HG03354 (cell line): ENCODE results near the gene FOXA2.

Experiments used
- ATAC-seq: cut with Tn5 transposase; IDR thresholded peaks from one replicate; pipeline ENCODE4 v1.9.1; 2021; ENCODE audit warnings: mild to moderate bottlenecking; ENCODE audit not compliant: unreplicated experiment, poor library complexity, severe bottlenecking

The FOXA2 gene

DNA sequence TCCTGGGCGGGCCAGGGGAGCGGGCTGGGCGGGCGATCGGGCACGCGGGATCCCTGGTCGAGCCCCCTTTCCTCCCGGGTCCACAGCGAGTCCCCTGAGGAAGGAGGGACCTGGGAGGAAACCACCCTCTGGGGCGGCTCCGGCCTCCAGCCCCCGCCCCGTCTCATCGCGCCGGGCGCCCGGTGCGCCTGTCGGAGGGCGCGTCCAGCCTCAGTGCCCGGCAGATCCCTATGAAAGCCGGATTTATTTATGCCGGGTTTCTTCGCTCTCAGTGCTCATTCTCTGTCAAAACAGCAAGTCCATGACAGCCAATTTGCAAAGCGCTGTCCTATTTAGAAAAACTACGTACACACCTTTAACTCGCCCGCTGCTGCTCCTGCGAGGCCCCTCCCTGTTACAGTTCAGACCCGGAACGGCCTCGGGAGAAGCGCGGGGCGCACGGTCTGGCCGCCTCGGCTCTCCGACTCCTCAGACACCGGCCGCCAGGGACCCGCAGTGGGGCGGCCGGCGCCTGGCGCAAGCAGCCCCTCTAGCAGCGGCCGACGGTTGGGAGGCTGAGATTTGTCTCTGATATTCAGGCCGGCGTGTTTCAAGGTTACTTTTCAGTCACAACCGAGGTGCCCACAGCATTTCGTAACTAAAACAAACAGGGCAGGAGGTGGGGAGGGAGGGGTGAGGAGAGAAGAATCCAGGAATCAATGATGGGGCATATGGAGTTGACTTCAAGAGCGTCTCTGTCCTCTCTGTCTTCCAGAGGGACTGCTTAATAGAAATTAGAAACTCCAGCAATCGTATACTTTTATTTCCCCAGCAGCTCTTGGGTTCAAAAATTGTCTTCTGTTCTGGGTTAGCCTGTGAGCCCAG, 782 bp upstream of the FOXA2 start:
- no peak for ATAC-seq

DNA sequence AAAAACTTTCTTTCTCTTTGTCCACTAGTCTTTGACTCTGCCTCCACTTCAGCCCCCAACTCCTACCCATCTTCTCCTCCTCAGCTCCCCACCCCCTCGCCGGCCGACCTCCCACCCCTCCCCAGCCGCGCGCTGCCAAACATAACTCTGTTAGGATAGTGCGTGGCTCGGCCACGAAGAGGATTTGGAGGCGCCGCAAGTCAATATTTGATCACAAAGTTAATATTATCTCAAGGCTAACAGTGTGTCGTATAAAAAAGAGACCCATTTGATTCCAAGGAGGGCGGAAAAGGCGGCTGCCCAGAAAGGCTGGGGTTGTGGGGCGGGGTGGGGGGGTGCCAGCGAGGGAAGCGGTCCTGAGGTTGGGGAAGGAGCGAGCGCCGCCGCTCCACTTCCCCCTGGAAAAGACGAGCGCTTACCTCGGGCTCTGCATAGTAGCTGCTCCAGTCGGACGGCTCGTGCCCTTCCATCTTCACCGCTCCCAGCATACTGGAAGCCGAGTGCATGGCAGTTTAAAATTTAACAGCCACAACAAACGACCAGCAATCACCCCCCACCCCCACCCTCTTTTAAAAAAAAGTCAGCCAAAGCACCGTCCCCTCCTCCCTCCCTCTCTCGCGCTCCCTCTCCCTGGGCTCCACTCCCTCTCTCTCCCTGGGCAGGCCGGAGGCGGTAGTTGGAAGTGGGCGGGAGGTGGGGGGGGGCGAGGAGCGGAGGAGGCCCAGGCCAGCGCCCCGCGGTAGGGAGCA, 425 bp downstream of the FOXA2 start:
- no peak for ATAC-seq

DNA sequence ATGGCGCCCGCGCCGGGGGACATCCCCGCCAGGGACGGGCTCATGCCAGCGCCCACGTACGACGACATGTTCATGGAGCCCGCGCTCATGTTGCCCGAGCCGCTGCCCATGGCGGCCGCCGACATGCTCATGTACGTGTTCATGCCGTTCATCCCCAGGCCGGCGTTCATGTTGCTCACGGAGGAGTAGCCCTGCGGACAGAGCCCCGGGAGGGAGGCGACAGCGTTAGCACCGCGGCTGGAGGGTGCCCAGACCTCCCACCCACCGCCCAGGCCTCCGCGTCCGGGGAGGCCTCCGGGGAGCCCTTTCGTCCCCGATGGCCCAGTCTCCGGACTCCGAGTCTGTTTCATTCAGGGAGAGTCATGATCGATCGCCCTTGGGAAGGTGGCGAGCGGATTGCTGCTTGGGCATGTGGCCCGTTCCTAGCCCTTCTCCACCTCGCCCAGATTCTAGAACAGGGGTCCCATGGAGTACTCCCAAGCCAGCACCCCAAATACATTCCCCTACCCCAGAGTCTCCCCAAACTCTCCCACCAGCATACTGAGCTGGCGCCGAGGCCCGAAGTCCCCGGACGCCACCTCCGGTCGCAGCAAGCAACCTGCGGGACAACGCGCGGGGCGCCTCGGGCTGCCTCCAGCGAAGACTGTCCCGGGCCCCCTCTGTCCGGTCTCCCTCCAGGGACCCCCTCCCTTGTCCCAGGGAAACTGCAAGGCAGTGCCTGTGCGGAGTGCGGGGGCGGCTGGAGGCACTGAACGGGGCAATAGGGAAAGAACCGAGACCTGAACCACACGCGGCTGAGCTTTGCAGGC, 1.2 kb downstream of the FOXA2 start:
- ATAC-seq = no peak

DNA sequence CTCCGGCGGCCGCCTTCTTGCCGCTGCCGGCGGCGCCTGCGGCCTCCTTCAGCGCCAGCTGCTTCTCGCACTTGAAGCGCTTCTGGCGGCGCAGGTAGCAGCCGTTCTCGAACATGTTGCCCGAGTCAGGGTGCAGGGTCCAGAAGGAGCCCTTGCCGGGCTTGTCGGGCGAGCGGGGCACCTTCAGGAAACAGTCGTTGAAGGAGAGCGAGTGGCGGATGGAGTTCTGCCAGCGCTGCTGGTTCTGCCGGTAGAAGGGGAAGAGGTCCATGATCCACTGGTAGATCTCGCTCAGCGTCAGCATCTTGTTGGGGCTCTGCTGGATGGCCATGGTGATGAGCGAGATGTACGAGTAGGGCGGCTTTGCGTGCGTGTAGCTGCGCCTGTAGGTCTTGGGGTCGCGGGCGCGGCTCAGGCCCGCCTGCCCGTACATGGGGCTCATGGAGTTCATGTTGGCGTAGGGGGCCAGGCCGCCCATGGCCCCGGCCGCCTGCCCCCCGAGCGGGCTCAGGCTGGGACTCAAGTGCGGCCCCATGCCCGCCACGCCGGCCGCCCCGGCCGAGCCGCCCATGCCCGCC, 1.9 kb downstream of the FOXA2 start:
- ATAC-seq = no peak

DNA sequence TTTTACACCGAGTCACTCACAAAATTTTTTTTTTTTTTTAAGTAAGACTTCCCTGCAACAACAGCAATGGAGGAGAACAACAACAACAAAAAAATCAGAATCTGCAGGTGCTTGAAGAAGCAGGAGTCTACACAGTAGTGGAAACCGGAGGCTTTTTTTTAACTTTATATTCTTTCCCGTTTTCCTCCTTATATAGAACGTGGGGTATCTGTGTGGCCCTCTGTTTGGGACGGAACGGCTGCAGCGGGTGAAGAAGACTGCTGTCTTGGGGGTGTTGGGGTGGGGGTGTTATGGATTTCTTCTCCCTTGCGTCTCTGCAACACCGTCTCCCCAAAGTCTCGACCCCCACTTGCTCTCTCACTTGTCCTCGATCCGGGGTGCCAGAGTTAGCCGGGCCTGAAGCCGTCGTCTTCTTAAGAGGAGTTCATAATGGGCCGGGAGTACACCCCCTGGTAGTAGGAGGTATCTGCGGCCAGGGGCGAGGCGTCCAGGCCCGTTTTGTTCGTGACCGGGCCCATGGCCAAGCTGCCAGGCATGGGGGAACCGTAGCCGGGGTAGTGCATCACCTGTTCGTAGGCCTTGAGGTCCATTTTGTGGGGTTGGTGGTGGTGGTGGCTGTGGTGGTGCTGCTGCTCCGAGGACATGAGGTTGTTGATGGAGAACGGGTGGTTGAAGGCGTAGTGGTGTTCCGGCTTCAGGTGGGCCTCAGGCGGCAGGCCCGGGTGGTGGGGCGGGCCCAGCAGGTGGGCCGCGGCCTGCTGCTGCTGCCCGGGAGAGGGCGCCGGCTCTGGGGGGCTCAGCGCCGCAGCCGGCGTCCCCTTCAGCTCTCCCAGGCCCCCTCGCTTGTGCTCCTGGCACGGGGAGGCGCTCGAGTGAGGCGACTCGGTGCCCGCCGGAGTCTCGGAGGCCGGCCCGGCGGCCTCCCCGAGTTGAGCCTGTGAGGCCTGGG, 2.7 kb downstream of the FOXA2 start:
- ATAC-seq = no peak

DNA sequence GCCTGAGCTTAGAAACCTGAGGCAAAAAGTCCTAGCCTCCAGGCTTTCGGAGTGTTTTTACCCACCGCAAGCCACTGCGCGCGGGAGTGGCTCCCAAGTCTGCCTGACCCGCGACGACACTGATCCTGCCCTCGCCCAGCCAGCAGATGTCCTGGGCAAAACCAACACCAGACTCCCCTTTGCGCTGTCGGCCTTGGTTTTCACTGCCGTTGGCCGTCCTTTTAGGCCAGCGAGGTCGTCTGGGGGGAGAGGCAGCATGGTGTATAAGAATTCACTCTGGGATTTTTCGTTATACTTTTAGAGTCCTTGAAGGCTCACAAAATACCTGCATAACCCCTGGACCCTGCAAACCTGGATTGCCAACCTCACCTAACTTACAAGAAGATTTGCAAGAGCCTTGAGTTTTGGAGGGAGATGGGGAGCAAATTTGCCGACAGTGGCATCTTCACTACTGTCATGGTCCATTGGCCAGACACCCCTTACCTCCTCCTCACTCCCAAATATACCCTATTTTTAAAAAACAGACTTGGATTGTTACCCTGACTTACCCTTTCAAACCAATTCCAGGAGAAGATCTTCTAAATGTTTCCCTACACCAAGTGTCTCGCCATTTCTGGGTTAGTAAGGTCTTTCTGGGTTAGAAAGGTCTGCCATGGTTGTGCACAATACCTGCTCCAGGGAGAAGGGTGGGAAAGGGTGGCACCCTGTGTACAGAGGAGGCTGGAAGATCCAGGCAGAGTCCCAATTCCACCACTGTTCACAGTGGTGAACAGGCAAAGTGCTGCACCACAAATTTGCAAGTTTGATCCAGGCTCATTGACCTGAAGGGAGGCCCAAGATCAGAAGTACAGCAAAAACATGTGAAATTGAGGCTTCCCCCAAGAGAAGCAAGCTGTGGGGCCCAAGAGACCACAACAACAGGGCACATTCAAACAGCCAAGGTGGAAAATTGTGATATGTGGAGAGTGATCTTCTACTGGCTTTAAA, 4.4 kb downstream of the FOXA2 start:
- no peak for ATAC-seq

DNA sequence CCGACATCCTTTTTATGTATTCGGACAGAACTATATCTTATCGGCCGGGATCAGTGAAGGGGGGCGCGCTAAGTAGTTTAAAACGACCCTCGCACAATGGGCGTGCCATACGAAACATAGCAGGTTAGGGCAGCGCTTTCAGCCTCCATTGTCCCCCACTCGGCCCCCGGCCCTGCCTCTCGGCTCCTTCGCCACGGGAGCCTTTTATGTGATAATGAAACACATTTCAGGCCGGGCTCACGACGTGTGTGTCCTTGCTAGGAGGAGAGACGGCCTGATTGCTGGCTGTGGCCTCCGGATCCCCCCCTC, 5.3 kb downstream of the FOXA2 start:
- no peak for ATAC-seq

DNA sequence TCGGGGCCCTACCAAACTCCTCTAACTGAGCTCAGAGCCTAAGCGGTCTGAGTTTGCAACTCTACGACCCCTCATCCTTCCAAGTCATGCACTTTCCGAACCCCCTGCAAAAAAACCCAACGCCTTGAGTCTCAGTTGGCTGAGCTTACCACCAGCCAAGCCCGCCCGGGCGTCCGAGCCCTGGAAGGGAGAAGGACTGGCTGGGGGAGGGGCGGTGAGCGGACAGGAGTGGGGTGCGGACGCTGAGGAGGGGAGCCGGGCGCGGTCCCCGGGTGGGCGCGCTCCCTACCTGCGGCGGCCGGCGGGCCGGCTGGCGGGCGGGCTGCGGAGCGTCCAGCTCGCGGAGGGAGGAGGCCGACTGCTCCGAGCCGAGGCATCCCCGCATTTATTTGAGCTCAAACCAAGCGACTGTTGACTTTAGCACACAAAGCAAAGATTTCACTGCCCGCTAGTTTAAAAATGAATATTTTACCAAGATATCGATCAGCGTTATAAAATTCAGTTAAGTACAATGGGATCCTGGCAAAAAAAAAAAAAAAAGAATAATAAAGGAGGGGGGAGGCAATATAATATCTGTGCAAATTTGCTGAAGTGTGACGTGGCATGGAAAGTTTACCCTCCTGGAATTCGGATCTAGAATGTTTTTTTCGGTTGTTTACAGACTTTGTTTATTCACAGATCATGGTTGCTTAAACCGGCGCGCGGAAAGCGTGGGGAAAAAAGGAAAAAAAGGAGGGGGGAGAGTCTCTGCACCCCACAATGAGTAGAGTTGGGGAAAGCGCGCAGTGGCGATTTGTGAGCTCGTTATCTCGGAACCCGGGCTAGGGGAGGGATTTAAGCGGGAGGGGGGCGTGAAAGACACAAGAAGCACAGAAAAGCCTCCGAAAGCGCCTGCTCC, 5.9 kb downstream of the FOXA2 start:
- ATAC-seq = no peak

DNA sequence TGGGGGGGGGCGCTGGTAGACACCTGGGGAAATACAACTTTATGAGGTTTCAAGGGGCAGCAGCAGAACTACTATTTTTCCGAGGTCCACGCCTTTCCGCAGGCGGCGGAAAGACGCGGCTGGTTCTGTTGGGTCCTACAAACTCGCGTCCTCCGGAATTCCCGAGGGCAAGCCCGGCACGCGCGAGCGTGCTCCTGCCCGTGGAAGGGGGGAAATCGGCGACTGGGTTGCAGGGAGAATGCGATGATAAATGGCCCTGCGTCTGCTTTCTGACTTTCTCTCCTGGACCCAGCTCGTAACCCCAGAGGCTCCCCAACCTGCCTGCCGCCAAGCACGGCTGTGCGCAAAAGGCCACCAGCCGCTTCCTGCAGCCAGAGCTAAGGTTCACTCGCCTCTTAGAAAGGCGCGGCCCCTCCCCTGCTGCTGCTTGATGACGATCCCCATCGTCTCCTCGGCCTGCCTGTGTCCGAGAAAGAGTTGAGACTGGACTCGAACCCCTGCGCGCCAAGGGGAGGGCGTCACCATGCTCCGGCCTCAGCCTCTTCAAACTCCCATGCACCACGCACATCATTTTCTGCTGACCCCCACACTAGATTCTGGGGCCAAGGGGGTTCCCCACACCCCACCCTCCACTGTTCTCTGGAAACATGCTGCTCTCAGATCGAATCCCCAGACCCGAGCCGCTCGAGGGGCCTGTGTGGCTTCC, 6.7 kb downstream of the FOXA2 start:
- ATAC-seq = no peak

DNA sequence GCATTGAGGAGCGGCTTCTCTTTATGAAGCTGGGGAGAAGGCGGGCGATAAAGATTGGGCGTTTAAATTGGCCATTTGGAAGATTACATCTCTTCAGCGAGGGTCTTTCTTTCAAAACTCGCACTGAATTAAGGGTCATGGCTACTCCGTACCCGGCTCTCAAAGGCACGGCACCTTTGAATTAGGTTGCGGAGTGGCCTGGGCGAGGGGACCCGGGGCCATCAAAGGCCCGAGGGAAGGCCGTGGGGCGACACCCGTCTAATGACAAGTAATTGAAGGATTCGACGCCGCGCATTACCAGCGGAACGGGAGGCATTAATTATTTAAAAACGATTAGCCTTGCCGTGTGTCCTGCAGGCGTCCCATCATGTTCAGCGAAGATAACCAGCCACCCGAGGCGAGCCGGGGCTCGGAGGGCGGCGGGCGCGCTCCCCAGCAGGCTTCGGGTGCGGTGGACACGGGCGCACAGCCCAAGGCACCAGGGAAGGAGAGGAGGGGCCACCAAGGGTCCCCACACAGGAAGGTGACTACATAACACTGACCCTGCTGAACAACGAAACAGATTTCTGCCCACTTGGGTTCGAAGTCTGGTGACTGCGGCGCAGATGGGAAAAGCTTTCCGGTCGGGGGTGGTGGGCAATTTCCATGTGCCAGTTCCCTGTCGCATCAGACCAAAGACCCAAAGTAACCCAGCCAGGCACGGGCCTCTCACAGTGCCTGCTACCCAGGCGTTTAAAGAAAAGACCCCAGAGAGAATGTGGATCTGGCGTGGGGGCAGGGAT, 7.4 kb downstream of the FOXA2 start:
- ATAC-seq = no peak

DNA sequence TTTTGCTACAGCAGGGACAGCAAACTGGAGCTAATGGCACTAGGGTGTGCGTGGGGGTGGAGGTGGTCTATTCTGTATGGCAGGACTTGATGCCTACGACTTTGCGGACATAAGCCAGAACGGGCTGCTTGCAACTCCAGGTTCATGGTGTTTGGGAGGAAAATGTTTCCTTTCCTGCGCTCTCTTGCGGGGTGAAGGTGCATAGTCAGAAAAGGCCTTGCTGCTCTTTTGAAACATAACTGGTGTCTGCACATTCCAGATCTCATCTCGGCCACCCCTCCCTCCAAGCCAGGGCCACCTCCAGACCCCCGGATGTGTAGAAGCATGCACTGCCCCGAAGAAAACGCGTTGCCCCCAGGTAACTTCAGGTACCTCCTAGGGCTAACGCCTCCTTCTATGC, 8.1 kb downstream of the FOXA2 start:
- ATAC-seq = no peak

DNA sequence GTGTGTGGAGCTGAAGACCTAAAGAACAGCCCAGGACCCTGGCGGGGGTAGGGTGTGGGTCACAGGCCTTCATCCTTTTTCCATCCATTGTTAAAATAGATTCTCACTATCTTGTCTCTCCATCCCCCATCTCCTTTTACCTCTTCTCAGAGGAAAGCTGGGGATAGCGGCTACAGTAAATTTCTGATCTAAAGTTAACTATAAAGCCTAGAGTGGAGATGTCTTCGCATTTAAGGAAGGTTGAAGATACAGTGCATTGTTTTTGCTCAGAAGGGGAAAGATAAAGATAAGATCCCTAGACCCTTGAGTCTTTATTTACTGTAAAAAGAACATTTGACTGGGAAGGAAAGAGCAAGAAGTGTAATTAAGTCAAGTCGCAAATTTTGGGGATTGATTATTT, 8.6 kb downstream of the FOXA2 start:
- ATAC-seq = no peak

DNA sequence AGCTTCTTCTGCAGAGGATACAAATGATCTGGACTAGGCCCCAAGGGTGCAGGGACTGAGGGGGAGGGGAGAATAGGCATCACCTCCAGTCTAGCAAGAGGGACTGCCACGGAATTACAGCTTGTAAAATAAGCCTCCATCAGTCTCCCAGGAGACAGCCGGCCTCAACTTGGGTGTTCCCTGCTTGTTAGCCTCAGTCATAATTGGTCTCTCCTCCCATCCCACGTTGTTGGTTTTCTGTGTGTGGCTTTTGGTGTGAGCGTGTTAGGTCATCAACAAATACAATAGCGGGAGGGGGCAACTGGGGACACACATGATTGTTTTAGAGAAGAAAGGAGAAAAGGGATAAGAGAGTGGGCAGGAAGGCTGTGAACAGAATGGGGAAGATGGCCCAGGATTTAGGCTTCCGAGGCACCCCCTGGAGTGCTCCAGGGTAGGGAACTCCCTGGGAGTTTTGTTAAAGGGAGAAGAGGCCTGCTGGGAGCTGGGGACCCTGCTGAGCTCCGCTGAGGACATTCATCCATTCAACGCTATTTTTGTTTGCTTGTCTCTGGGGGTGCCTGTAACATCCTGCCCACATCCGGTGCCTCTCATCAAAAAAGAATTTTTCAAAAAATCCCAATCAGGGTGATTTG, 9.2 kb downstream of the FOXA2 start:
- no peak for ATAC-seq

DNA sequence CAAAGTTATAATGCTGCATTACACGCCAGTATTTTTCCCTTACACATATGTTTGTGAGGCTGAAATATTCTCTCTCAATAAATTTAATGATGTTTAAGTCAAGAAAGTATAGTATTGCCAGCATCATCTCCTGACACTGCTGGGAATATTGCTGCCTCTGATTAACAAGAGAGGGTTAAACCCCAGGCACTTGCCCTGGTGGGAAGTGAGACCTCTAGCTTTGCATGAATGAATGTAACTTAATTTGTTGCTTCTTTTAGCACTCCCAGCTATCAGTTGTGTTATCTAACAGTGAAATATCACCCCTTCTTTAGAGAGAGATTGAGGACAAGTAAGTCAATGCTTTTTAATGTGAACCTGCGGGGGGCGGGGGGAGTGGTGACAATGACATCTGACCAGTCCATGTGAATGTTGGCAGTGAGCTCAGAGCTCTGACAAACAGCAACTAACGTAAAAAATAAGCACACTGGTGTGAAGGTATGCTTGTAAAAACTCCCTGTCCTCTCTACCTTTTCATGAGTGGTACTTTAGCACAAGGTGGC, 9.8 kb downstream of the FOXA2 start:
- no peak for ATAC-seq

DNA sequence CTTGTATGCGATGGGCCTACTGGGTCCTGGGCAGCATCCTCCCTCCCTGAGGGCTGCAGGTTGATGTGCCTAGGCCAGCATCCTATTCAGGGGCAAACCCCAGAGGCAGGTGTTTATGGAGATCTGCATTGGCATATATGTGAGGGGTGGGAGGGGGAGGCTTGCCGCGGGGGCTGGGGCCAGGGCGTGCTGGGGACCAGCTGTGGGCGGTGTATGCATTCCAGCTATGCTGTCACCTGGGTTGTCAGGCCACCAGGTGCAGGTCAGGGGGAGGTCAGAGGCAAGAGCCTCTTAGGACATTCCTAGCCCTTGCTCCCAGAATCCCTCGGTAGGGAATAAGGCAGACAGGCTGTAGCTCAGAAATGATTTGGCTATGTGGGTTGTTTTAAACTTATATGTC, 11.9 kb downstream of the FOXA2 start:
- no peak for ATAC-seq
